Stimulated activated CD8-positive, alpha-beta memory T cell treated with anti-CD3 and anti-CD28 coated beads, Interleukin-15, amount 100 ng/mL, for 24 hours (primary cell): ENCODE data around the gene NARF.

Experiments
- DNase-seq: peaks from one replicate; pipeline ENCODE4 v3.0.0-alpha.2; 2020; ENCODE audit warnings: low read depth

NARF gene

GRCh38 chr17:82434216-82434565, 24.4 kb upstream of the NARF start:
- no peak for DNase-seq

- DNase-seq: no peak
Measured at GRCh38 chr17:82435103-82435502, 23.4 kb upstream of the NARF start.

- DNase-seq: no peak
Measured at GRCh38 chr17:82435601-82436583, 22.6 kb upstream of the NARF start.

- DNase-seq: no peak
Measured at GRCh38 chr17:82436601-82437324, 21.8 kb upstream of the NARF start.

GRCh38 chr17:82437325-82437668, 21.2 kb upstream of the NARF start:
- no peak for DNase-seq

- no peak for DNase-seq
Measured at GRCh38 chr17:82438401-82439193, 19.9 kb upstream of the NARF start.

- no peak for DNase-seq
Measured at GRCh38 chr17:82439194-82439828, 19.2 kb upstream of the NARF start.

GRCh38 chr17:82439829-82440365, 18.6 kb upstream of the NARF start:
- DNase-seq: no peak

GRCh38 chr17:82440469-82440981, 18.0 kb upstream of the NARF start:
- DNase-seq: no peak

- DNase-seq: no peak
Measured at GRCh38 chr17:82440991-82441627, 17.4 kb upstream of the NARF start.

- no peak for DNase-seq
Measured at GRCh38 chr17:82441691-82442487, 16.7 kb upstream of the NARF start.

- DNase-seq: no peak
Measured at GRCh38 chr17:82442643-82443464, 15.7 kb upstream of the NARF start.

- no peak for DNase-seq
Measured at GRCh38 chr17:82443465-82444283, 14.9 kb upstream of the NARF start.

- DNase-seq: no peak
Measured at GRCh38 chr17:82444284-82444893, 14.2 kb upstream of the NARF start.

- DNase-seq: no peak
Measured at GRCh38 chr17:82444941-82445521, 13.5 kb upstream of the NARF start.

- DNase-seq: no peak
Measured at GRCh38 chr17:82445542-82445941, 13.0 kb upstream of the NARF start.

GRCh38 chr17:82446124-82446523, 12.4 kb upstream of the NARF start:
- no peak for DNase-seq

- DNase-seq: no peak
Measured at GRCh38 chr17:82446649-82447048, 11.9 kb upstream of the NARF start.
